GM21381 (cell line): Measurements from ENCODE around the gene ZSCAN20.

ENCODE experiments used
- ATAC-seq: cut with Tn5 transposase; IDR thresholded peaks from one replicate; pipeline ENCODE4 v1.9.1; 2021; ENCODE audit warnings: mild to moderate bottlenecking, moderate library complexity; ENCODE audit not compliant: unreplicated experiment

The ZSCAN20 gene

GRCh38 chr1:33472269-33472980 is at the start of gene ZSCAN20:
ZSCAN20 (plus strand) TSS chr1:33472645; CDS start chr1:33479289, 6,644 bp downstream.
- ATAC-seq = peak; percentile 94

GRCh38 chr1:33424205-33424604 is 48.2 kb upstream of the ZSCAN20 start:
- ATAC-seq = no peak

DNA sequence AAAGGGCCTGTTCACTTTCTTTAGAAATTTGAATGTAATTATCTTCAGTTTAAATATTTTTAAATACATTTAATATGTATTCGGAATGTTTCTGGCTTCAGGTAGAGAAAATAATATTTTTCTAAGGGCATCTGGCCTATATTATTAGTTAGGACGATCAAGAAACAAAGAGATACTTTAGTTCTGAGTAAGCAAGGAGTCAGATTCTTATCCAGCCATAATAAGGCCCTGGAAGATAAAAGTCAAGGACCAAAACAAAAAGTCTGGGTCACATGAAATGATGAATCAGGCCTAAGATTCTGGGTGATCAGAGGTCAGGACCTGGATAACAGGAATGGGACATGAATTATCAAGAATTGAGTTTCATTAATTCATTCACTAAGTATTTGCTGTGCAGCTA is 47.8 kb upstream of the ZSCAN20 start:
- no peak for ATAC-seq

GRCh38 chr1:33425900-33426299 is 46.5 kb upstream of the ZSCAN20 start:
- no peak for ATAC-seq

DNA sequence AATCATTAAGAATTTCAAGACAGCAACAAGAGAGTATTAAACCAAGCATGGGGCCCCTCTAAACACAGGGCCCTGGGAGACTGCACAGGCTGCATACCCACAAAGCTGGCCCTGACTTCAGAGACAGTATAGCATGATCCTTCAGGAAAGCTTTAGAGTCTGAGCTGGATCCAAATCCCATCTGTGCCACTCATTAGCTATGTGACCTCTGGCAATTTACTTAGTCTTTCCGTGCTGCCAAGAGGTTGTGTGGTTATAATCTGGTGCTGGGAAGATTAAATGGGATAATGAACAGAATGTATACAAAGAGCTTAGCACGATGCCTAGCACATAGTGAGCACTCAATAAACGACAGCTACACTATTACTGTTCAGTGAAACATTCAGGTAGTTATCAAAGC is 45.5 kb upstream of the ZSCAN20 start:
- no peak for ATAC-seq

DNA sequence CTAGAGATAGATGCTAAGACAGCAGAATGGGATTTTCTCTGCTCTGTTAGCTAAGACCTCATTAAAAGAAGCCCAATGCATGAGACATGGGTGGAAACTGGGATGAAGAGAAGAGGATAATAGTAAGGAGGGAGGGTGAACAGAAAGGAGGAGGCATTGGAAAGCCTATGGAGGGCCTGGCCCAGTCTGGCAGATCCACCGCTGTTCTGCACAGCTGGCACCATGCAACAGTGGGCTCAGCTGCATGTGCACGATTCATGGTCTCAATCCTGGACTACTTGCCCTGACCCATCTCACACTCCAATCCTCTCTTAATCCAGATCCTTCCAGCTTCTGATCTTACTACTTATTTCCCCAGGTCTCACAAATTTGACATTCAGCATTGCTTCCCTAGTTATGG is 43.8 kb upstream of the ZSCAN20 start:
- no peak for ATAC-seq

- no peak for ATAC-seq
Observed at GRCh38 chr1:33429332-33429731, 43.1 kb upstream of the ZSCAN20 start.

DNA sequence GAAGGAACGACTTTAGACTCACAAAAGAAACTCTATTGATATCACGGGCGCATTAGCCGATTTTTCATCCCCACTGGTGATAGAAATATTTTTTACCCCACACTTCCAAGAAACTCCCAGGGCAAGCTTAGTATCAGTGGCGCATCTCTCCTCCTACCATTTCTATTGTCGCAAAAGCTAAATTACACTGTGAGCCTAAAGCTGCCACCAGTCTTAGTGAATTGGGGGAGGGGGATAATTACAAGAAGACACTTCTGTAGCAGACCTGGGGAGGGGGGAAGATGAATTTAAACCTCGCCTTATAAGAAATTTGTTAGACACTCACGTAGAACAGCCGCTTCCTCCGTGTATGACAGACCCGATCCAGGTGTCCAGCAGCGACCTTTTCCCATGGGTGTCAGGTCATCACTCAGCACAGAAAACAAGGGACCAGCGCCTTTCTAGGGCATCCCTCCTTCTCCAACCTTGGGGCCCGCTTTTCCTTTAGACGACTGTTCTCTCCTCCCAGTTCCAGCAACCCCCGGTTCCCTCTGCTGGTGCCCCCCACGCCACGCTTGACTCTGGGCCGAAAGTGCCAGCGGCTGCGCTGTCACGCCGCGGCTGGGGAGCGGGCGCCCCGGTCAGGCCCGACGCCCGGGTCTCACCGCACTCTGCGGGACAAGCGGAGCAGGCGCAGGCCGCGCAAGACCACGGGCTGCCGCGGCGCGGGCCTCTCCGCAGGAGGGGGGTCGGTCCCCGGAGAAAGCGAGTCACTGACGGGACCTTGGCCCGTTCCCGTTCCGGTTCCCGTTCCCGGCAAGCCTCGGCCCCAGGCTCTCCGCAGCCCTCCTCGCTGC is 42.4 kb upstream of the ZSCAN20 start:
- no peak for ATAC-seq

- peak; percentile 94 for ATAC-seq
Observed at GRCh38 chr1:33430692-33431593, 41.5 kb upstream of the ZSCAN20 start, which contains the start of gene PHC2. PHC2 (minus strand) TSS chr1:33431095; CDS start chr1:33375539, 55,556 bp downstream.

DNA sequence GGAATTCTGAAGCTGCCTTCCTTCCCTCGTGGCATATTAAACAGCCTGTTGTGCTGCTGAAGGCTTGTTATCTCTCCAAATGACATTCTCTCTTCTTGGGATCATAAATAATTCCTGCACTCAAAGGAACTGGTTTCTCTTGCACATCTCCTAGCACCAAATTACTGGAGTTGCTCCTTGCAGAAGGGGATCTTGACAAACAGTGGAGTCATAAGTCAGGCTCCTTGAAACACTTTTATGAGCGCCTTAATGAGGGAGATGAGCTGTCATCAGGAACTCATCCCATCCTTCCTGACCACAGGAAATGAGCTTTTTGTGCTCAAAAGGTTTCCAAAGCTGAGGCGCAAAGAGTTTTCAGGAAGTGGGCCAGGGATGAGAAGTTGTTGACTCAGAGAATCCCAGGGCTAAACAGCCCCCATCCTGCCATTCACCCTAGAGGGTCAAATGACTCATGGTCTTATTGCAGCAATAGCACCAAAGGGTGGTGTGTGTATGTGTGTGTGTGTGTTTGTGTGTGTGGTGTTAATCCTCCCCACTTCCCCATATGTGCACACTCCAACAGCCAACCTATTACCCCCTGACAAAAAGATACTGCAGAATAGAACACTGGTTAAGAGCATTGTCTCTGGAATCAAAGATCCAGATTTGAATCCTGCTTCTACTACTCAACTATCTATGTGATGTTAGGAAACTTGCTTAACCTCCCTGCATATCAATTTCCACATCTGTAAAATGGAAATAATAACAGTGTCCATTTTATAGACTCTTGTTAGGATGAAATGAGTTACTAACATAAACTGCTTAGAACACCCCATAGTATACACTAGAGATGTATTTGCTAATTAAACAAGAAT is 38.7 kb upstream of the ZSCAN20 start:
- ATAC-seq = no peak

DNA sequence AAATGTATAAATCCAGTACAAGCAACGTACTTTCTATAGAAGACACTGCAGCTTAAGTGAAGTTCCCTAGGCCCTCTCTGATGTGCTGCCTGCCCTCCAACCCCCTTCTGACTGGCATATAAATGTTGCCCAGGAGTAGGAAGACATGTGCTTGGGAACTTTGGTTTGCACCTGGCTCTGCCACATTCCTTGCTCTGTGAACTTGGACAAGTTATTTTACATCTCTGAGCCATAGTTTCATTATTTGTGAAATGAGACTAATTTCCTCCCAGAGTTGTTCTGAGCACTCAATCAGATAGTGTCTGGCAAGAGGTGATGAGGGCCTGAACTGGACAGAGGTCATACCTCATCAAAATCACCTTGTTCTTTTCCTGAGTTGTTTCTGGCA is 38.1 kb upstream of the ZSCAN20 start:
- ATAC-seq = no peak

- no peak for ATAC-seq
Observed at GRCh38 chr1:33435096-33435820, 37.2 kb upstream of the ZSCAN20 start.

DNA sequence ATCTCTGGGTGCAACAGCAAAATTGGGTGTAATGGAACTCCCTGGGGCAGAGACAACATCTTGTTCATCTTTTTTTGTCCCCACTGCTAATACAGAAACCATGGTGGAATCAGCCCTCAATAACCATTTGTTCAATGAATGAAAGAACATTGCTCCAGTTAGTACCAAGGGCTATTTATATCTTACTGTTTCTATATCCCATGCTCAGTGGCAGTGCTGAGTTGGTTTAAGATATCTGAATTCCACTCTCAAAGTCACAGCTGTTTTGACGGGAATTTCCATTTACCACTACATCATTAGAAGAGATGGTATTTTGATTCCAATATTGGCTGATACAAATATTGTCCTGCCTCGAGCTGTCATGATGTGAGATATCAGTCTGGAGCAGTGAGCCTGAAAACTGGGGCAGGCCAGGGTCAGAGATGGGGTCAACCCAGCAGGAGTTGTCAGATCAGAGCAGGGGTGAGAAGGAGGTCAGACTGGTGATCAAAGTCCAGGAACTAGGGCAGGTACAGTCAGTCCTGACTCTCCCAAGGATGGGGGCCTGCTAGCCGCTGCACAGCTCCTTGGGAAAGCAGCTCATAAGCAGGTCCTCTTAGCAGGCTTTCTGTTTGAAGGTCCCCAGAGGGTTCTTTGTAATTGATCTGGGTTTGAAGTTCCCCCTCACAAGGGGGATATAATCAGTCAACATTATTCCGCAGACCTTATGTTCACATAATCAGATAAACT is 35.7 kb upstream of the ZSCAN20 start:
- no peak for ATAC-seq

DNA sequence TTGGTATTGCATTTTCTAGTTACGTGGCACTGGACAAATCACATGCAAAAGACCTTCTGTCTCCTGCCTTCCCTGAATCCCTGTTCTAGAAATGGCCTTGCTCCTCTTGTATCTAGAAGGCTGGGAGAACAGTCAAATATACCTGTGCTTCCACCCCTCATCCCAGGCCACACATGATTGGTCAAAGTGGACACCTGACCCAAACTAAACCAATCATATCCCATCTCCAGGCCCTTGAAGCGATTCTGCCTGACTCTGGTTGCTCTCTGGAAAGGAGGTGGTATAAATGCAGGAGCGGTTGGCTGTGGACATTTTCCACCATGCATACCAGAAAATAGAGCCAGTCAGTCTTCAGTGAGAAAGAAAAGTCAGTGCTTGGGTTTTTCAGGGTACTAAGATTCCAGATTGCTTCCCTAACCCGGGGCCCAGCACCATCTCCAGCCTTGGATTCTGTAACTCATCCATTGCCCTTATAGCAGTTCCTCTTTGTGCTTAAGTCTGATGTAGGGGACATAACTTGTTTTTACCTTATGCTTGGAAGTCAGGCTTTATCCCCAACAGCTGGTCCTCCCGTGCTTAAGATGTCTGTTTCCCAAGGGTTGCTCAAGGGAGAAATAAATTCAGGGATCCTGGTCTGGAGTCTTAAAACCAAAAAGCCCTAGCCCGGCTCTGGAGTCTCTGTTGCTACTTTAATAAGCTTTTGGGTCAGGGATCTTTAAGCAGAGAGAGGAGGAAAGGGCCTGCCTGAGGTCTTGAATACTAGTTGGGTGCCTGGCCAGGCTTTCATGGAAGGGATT is 33.9 kb upstream of the ZSCAN20 start:
- ATAC-seq = no peak

DNA sequence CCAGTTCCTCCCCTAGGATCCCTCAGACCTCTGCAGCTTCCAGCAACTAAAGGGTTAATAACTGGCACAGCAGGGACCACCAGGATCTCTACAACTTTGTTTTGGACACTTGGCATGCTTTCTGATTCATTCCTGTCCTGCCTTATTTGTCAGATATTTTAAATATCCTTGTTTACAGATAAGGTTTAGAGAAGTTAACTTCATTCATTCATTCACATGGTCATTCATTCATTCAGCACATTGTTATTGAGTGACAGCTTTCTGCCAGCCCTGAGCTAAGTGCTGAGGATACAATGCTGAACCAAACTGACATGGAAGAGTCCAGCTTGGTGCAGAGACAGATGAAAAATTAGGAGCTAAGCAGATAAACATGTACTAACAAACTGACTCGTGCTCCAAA is 32.8 kb upstream of the ZSCAN20 start:
- ATAC-seq = no peak

DNA sequence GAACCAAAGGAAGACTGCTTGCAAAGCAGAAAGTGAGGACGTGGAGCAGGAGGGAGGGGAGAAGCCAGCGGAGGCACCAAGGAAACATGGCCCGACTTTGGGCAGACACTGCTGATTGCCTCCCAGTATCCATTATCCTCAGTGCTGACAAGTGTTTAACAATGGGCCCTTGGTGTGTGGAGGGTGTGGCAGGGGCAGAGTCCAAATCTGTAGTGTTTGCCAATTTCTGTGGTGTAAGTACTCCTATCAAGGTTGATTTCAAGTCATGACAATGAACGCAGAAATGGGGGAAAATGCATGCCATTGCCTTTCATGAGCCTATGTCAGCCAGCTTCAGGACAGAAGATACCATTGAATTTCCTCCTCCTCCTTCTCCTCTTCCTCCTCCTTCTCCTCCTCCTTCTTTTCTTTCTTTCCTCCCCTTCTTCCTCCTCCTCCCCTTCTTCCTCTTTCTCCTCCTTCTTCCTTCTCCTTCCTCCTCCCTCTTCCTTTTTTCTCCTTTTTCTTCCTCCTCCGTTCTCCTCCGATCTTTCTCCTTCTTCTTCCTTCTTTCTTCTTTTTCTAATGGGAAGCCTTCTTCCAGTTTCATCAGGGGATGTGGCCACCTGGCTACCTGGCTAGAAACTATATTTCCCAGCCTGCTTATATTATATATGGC is 31.2 kb upstream of the ZSCAN20 start:
- ATAC-seq = no peak

- no peak for ATAC-seq
Observed at GRCh38 chr1:33442141-33442540, 30.3 kb upstream of the ZSCAN20 start.
